Measurements from ENCODE around the gene LDHAL6B.

The LDHAL6B gene

GRCh38 chr15:59218710-59219109 lies 12.1 kb downstream of the LDHAL6B start:
- Histone ChIP-seq H3K23ac (ENCODE audit: low read length) (no peak overlapping the region), H2BK12ac (ENCODE audit: low read length) (no peak overlapping the region)
- no CpG with 5 or more reads among the region's 3 CpGs for WGBS (ENCODE audit: extremely low coverage, insufficient coverage, insufficient read length)

GRCh38 chr15:59221511-59222505 lies 15.2 kb downstream of the LDHAL6B start:
- Histone ChIP-seq H3K4me1 (ENCODE audit: control insufficient read depth in 1 of 2, insufficient read depth in 2 of 2, low read length in 2 of 2) (no peaks in the 10 kb centered on the region), H4K12ac (ENCODE audit: low read depth, low read length) (no peak overlapping the region), H3K27me3 (ENCODE audit: insufficient read depth, low read length) (no peaks in the 10 kb centered on the region), H3K27ac (ENCODE audit: low read depth, low read length) (no peak overlapping the region), H3K4me3 (ENCODE audit: low read depth, low read length) (no peak overlapping the region), H3K18ac (ENCODE audit: low read length) (no peak overlapping the region), H3K79me1 (ENCODE audit: low read length) (no peaks in the 10 kb centered on the region), H3K79me2 (ENCODE audit: control insufficient read depth, insufficient read depth, low read length, poor library complexity) (no peaks in the 10 kb centered on the region), H2AK5ac (ENCODE audit: low read length) (no peak overlapping the region), H3K14ac (ENCODE audit: low read length) (no peak overlapping the region), H3K9me3 (ENCODE audit: insufficient read depth, low read depth, low read length) (no peaks in the 10 kb centered on the region), H4K8ac (ENCODE audit: low read depth, low read length) (no peak overlapping the region), H3K36me3 (ENCODE audit: control insufficient read depth in 1 of 2, insufficient read depth in 2 of 2, low read length in 2 of 2) (peaks cover 5% of the 10 kb centered on the region in 2 experiments), H2BK120ac (ENCODE audit: insufficient read depth, low read length, poor library complexity) (no peak overlapping the region), H3K4me2 (ENCODE audit: low read length) (no peak overlapping the region), H3K23ac (ENCODE audit: low read length) (no peak overlapping the region), H4K91ac (ENCODE audit: low read depth, low read length) (no peak overlapping the region), H2BK5ac (ENCODE audit: low read depth, low read length, poor library complexity) (no peak overlapping the region), H3K9ac (ENCODE audit: low read length) (no peak overlapping the region), H3K4ac (ENCODE audit: low read depth, low read length) (no peak overlapping the region), H2AFZ (ENCODE audit: insufficient read depth, low read length, poor library complexity) (no peak overlapping the region), H2BK12ac (ENCODE audit: low read length) (no peak overlapping the region)
- WGBS (ENCODE audit: extremely low coverage, insufficient coverage, insufficient read length) = no CpG with 5 or more reads among the region's 5 CpGs
- DNase-seq = peak in 1 of 2 donors; percentile 13

More at GRCh38 chr15:59218710-59219109, 12.1 kb downstream of the LDHAL6B start:
- H3K36me3 ChIP-seq (ENCODE audit: control insufficient read depth in 1 of 2, insufficient read depth in 2 of 2, low read length in 2 of 2) = peaks cover 1 to 3% of the 10 kb centered on the region in 2 experiments
- H4K12ac ChIP-seq (ENCODE audit: low read depth, low read length) = no peak overlapping the region
- no peak overlapping the region for H4K91ac ChIP-seq (ENCODE audit: low read depth, low read length)
- H2AFZ ChIP-seq (ENCODE audit: insufficient read depth, low read length, poor library complexity) = no peak overlapping the region
- no peak overlapping the region for H3K27ac ChIP-seq (ENCODE audit: low read depth, low read length)
- H3K9me3 ChIP-seq (ENCODE audit: insufficient read depth, low read depth, low read length) = no peaks in the 10 kb centered on the region
- no peak overlapping the region for H2AK5ac ChIP-seq (ENCODE audit: low read length)
- no peak overlapping the region for H4K8ac ChIP-seq (ENCODE audit: low read depth, low read length)
- H3K9ac ChIP-seq (ENCODE audit: low read length) = no peak overlapping the region
- no peak overlapping the region for H3K18ac ChIP-seq (ENCODE audit: low read length)
- no peak overlapping the region for H3K4ac ChIP-seq (ENCODE audit: low read depth, low read length)
- H3K27me3 ChIP-seq (ENCODE audit: insufficient read depth, low read length) = no peaks in the 10 kb centered on the region
- H2BK120ac ChIP-seq (ENCODE audit: insufficient read depth, low read length, poor library complexity) = no peak overlapping the region
- H3K4me1 ChIP-seq (ENCODE audit: control insufficient read depth in 1 of 2, insufficient read depth in 2 of 2, low read length in 2 of 2) = no peaks in the 10 kb centered on the region
- H3K14ac ChIP-seq (ENCODE audit: low read length) = no peak overlapping the region
- H3K4me2 ChIP-seq (ENCODE audit: low read length) = no peak overlapping the region
- H2BK5ac ChIP-seq (ENCODE audit: low read depth, low read length, poor library complexity) = no peak overlapping the region
- no peak for DNase-seq
- H3K79me1 ChIP-seq (ENCODE audit: low read length) = no peaks in the 10 kb centered on the region
- H3K4me3 ChIP-seq (ENCODE audit: low read depth, low read length) = no peak overlapping the region
- no peaks in the 10 kb centered on the region for H3K79me2 ChIP-seq (ENCODE audit: control insufficient read depth, insufficient read depth, low read length, poor library complexity)

- Histone ChIP-seq H3K27ac (ENCODE audit: low read depth, low read length) (no peak overlapping the region), H2BK120ac (ENCODE audit: insufficient read depth, low read length, poor library complexity) (no peak overlapping the region), H3K79me2 (ENCODE audit: control insufficient read depth, insufficient read depth, low read length, poor library complexity) (no peaks in the 10 kb centered on the region), H2AFZ (ENCODE audit: insufficient read depth, low read length, poor library complexity) (no peak overlapping the region), H3K4me2 (ENCODE audit: low read length) (no peak overlapping the region), H3K9ac (ENCODE audit: low read length) (no peak overlapping the region), H2AK5ac (ENCODE audit: low read length) (no peak overlapping the region), H3K4ac (ENCODE audit: low read depth, low read length) (no peak overlapping the region), H3K4me3 (ENCODE audit: low read depth, low read length) (no peak overlapping the region), H2BK12ac (ENCODE audit: low read length) (no peak overlapping the region), H3K79me1 (ENCODE audit: low read length) (no peaks in the 10 kb centered on the region), H3K4me1 (ENCODE audit: control insufficient read depth in 1 of 2, insufficient read depth in 2 of 2, low read length in 2 of 2) (no peaks in the 10 kb centered on the region), H4K8ac (ENCODE audit: low read depth, low read length) (no peak overlapping the region), H4K91ac (ENCODE audit: low read depth, low read length) (no peak overlapping the region), H3K9me3 (ENCODE audit: insufficient read depth, low read depth, low read length) (no peaks in the 10 kb centered on the region), H3K27me3 (ENCODE audit: insufficient read depth, low read length) (no peaks in the 10 kb centered on the region), H2BK5ac (ENCODE audit: low read depth, low read length, poor library complexity) (no peak overlapping the region), H3K23ac (ENCODE audit: low read length) (no peak overlapping the region), H3K14ac (ENCODE audit: low read length) (no peak overlapping the region), H3K18ac (ENCODE audit: low read length) (no peak overlapping the region), H4K12ac (ENCODE audit: low read depth, low read length) (no peak overlapping the region), H3K36me3 (ENCODE audit: control insufficient read depth in 1 of 2, insufficient read depth in 2 of 2, low read length in 2 of 2) (peaks cover 4 to 5% of the 10 kb centered on the region in 2 experiments)
- no CpG with 5 or more reads among the region's 11 CpGs for WGBS (ENCODE audit: extremely low coverage, insufficient coverage, insufficient read length)
- no peak for DNase-seq
Measured at GRCh38 chr15:59222906-59223550, 16.4 kb downstream of the LDHAL6B start.

GRCh38 chr15:59223736-59224135 lies 17.1 kb downstream of the LDHAL6B start:
- Histone ChIP-seq H3K4me1 (ENCODE audit: control insufficient read depth in 1 of 2, insufficient read depth in 2 of 2, low read length in 2 of 2) (no peaks in the 10 kb centered on the region), H3K4me2 (ENCODE audit: low read length) (no peak overlapping the region), H2BK12ac (ENCODE audit: low read length) (no peak overlapping the region), H3K79me2 (ENCODE audit: control insufficient read depth, insufficient read depth, low read length, poor library complexity) (no peaks in the 10 kb centered on the region), H4K91ac (ENCODE audit: low read depth, low read length) (no peak overlapping the region), H3K9me3 (ENCODE audit: insufficient read depth, low read depth, low read length) (no peaks in the 10 kb centered on the region), H3K27me3 (ENCODE audit: insufficient read depth, low read length) (no peaks in the 10 kb centered on the region), H3K79me1 (ENCODE audit: low read length) (no peaks in the 10 kb centered on the region), H3K4me3 (ENCODE audit: low read depth, low read length) (no peak overlapping the region), H2AK5ac (ENCODE audit: low read length) (no peak overlapping the region), H3K27ac (ENCODE audit: low read depth, low read length) (no peak overlapping the region), H3K14ac (ENCODE audit: low read length) (no peak overlapping the region), H2BK120ac (ENCODE audit: insufficient read depth, low read length, poor library complexity) (no peak overlapping the region), H4K12ac (ENCODE audit: low read depth, low read length) (no peak overlapping the region), H4K8ac (ENCODE audit: low read depth, low read length) (no peak overlapping the region), H2AFZ (ENCODE audit: insufficient read depth, low read length, poor library complexity) (no peak overlapping the region), H3K23ac (ENCODE audit: low read length) (no peak overlapping the region), H3K9ac (ENCODE audit: low read length) (no peak overlapping the region), H3K4ac (ENCODE audit: low read depth, low read length) (no peak overlapping the region), H3K18ac (ENCODE audit: low read length) (no peak overlapping the region), H2BK5ac (ENCODE audit: low read depth, low read length, poor library complexity) (no peak overlapping the region), H3K36me3 (ENCODE audit: control insufficient read depth in 1 of 2, insufficient read depth in 2 of 2, low read length in 2 of 2) (peaks cover 4 to 5% of the 10 kb centered on the region in 2 experiments)
- no CpG with 5 or more reads among the region's 3 CpGs for whole genome bisulfite sequencing (ENCODE audit: extremely low coverage, insufficient coverage, insufficient read length)
- no peak for DNase-seq
